ENCODE measurements around the gene TBP.
"Not testable (repeated sequence)": the region's sequence is repeated elsewhere in the genome, so short reads cannot be mapped to it uniquely, and the experiment has no call there.

- TF ChIP-seq CTCF (IDR thresholded peaks at IDR 0.05; ENCODE audit: insufficient read depth, low read depth, low read length); EZH2 (IDR thresholded peaks at IDR 0.05; ENCODE audit: insufficient read depth, low read length): not testable (repeated sequence)
Measured at GRCh38 chr6:170609225-170609624, 55.1 kb downstream of the TBP start.

All from astrocyte (in vitro differentiated cells and primary cell).